Spleen (tissue), 7 donors: Measurements from ENCODE around the gene ITGBL1.

Experiments used
- CTCF ChIP-seq, 11 experiments: fragments of 200-600 bp in 7 of 11; fragments of 450-650 bp in 4 of 11; sonication (generic) in 4 of 11; IDR thresholded peaks in 8 of 11; conservative IDR thresholded peaks in 3 of 11; 1 replicate in 7 of 11; 2 replicates in 4 of 11; pipeline versions ENCODE4 v1.4.0 to v1.8.0; 2016 to 2021; ENCODE audit warnings: antibody characterized with exemption in 11 of 11, inconsistent platforms in 4 of 11, mild to moderate bottlenecking in 1 of 11
- POLR2A ChIP-seq, 3 donors: fragments of 450-650 bp; IDR thresholded peaks; one replicate each; pipeline ENCODE4 v1.5.1; 2017; ENCODE audit warnings: antibody characterized with exemption in 3 of 3, mild to moderate bottlenecking in 1 of 3
- POLR2AphosphoS5 ChIP-seq, 3 donors: sonication (generic); formaldehyde crosslinking; IDR thresholded peaks; one replicate each; pipeline ENCODE4 v1.5.1; 2017; ENCODE audit warnings: antibody characterized with exemption in 3 of 3
- donor health status: DM: no; HTN: no; CAD: no; lungs with moderate emphysema.
- donor health status: DM: no; HTN: no; CAD: no.
- donor health status: DM: no; HTN: no; CAD: no.

- no peak for TF ChIP-seq CTCF (IDR thresholded peaks at IDR 0.05 in 8 of 11, conservative IDR thresholded peaks at IDR 0.05 in 3 of 11)
- no peak for TF ChIP-seq POLR2A (IDR thresholded peaks at IDR 0.05)
- no peak for TF ChIP-seq POLR2AphosphoS5 (IDR thresholded peaks at IDR 0.05)
Measured at GRCh38 chr13:101512650-101513049, 60.2 kb downstream of the ITGBL1 start.
